K562 (cell line): ENCODE data around the gene TUT4. TPM values are rescaled to one million over a fixed set of nuclear protein-coding genes. Genes with fewer than 3 reads are reported as not detected.

Source experiments
- HDAC3 ChIP-seq: fragments of 450-650 bp; IDR thresholded peaks from 2 replicates; pipeline ENCODE4 v1.6.1; 2018; ENCODE audit warnings: borderline replicate concordance, mild to moderate bottlenecking, moderate library complexity; ENCODE audit not compliant: partially characterized antibody
- SAFB2 ChIP-seq: fragments of 200-400 bp; formaldehyde crosslinking; IDR thresholded peaks from 2 replicates; pipeline ENCODE4 v1.6.1; 2018; ENCODE audit warnings: borderline replicate concordance, low read length, low read depth, moderate library complexity; ENCODE audit not compliant: severe bottlenecking
- ZSCAN29 ChIP-seq: fragments of 450-650 bp; IDR thresholded peaks from 2 replicates; pipeline ENCODE4 v1.6.1; 2017
- polyA plus RNA-seq, 8 experiments: library from polyadenylated mRNA; depleted of rRNA in 4 of 8; stranded (reverse) in 5 of 8; unstranded in 3 of 8; fragments of >200 nt; fragmentation: Nextera tagmentation in 2 of 8; fragmentation: Illumina TruSeq in 1 of 8; extraction: Ambion mirVana in 2 of 8; extraction: Trizol in 1 of 8; gene quantifications; 2 replicates each; pipeline versions ENCODE4 v1.2.1 to v1.2.3, GENCODE V29; 2011 to 2014; ENCODE audit warnings: inconsistent platforms in 1 of 8, missing spikeins in 1 of 8
- total RNA-seq, 7 experiments: library from RNA; depleted of rRNA in 6 of 7; stranded (reverse); fragments of >200 nt in 6 of 7; fragmentation: Illumina TruSeq in 2 of 7; extraction: Trizol in 2 of 7; gene quantifications; 2 replicates each; pipeline versions ENCODE4 v1.2.1 to v1.2.3, GENCODE V29; 2011 to 2021; ENCODE audit warnings: low replicate concordance in 1 of 7
- TF ChIP-seq, protein P1 (sequence below): IDR thresholded peaks from 2 replicates; pipeline ENCODE4 v1.6.1; 2014; ENCODE audit warnings: antibody characterized with exemption
- TF ChIP-seq, protein P2 (sequence below): fragments of 450-650 bp; formaldehyde crosslinking; IDR thresholded peaks from 2 replicates; pipeline ENCODE4 v1.4.0; 2022; ENCODE audit warnings: missing genetic modification characterization
- TF ChIP-seq, protein P3 (sequence below): sonication (generic); formaldehyde crosslinking; IDR thresholded peaks from 2 replicates; pipeline ENCODE4 v1.5.0; 2020; ENCODE audit warnings: missing genetic modification reagents
- TF ChIP-seq, protein P4 (sequence below), 2 experiments: fragments of 450-650 bp; conservative IDR thresholded peaks; 2 replicates each; pipeline ENCODE4 v1.6.1; 2017; ENCODE audit warnings: mild to moderate bottlenecking in 2 of 2, moderate library complexity in 2 of 2
- TF ChIP-seq, protein P5 (sequence below): fragments of 450-650 bp; IDR thresholded peaks from 2 replicates; pipeline ENCODE4 v1.6.1; 2016; ENCODE audit warnings: mild to moderate bottlenecking, moderate library complexity

Gene TUT4
- total and polyA plus RNA-seq, 9 of the 15 experiments (the other 6 are each of a cell fraction or from before 2014, with no cell fraction given), result 15.8 to 53.5 (median 36.7) TPM

DNA sequence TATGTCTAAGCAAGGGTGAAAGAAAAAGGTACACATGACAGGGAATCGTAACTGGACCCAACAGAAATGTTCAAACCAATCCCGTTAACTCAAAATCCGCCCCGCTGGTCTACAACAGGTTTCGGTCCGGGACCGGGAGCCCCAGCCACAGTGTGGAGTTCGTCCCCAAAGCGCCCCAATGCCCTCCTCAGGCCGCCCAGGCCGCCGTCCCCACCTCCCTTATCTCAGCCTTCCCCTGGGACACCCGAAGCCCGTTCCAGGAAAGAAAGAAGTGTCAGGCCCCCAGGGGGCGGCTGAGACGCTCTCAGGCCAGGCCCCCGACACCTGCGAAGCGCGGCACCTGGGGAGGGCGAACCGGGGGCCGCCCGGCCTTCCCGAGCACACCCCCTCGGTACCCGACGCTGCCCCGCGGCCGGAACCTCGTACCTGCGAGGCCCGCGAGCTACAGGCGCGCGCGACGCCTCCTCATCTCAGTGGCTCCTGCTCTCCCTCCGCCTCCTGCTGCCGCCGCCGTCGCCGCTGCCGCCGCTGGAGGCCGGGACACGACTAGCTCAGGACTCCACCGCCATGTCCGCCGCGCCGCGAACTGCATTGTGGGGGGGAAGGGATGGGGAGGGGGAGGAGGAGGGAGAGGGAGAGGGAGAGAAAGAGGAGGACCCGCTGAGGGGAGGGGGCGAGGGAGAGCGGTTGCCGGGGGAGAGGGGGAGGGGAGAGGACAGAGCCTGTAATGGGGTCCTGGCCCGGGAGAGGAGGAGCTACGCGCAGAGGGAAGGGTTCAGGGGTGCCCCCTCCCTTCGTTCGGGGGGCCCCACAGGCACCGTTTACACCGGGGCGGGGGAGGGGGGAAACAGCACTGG lies at the start of gene TUT4 (continued):
- TF ChIP-seq, protein P1, sequence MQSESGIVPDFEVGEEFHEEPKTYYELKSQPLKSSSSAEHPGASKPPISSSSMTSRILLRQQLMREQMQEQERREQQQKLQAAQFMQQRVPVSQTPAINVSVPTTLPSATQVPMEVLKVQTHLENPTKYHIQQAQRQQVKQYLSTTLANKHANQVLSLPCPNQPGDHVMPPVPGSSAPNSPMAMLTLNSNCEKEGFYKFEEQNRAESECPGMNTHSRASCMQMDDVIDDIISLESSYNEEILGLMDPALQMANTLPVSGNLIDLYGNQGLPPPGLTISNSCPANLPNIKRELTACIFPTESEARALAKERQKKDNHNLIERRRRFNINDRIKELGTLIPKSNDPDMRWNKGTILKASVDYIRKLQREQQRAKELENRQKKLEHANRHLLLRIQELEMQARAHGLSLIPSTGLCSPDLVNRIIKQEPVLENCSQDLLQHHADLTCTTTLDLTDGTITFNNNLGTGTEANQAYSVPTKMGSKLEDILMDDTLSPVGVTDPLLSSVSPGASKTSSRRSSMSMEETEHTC, result no peak
- TF ChIP-seq, protein P2, sequence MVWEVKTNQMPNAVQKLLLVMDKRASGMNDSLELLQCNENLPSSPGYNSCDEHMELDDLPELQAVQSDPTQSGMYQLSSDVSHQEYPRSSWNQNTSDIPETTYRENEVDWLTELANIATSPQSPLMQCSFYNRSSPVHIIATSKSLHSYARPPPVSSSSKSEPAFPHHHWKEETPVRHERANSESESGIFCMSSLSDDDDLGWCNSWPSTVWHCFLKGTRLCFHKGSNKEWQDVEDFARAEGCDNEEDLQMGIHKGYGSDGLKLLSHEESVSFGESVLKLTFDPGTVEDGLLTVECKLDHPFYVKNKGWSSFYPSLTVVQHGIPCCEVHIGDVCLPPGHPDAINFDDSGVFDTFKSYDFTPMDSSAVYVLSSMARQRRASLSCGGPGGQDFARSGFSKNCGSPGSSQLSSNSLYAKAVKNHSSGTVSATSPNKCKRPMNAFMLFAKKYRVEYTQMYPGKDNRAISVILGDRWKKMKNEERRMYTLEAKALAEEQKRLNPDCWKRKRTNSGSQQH (CRISPR knock-in tag), result no peak
- TF ChIP-seq ZSCAN29, result 0 out of 2 replicates have a peak, but pooled peaks have one; percentile 25
- TF ChIP-seq HDAC3, result peak; percentile 39
- TF ChIP-seq, protein P3, sequence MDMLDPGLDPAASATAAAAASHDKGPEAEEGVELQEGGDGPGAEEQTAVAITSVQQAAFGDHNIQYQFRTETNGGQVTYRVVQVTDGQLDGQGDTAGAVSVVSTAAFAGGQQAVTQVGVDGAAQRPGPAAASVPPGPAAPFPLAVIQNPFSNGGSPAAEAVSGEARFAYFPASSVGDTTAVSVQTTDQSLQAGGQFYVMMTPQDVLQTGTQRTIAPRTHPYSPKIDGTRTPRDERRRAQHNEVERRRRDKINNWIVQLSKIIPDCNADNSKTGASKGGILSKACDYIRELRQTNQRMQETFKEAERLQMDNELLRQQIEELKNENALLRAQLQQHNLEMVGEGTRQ (CRISPR knock-in tag), result no peak
- TF ChIP-seq, protein P4, sequence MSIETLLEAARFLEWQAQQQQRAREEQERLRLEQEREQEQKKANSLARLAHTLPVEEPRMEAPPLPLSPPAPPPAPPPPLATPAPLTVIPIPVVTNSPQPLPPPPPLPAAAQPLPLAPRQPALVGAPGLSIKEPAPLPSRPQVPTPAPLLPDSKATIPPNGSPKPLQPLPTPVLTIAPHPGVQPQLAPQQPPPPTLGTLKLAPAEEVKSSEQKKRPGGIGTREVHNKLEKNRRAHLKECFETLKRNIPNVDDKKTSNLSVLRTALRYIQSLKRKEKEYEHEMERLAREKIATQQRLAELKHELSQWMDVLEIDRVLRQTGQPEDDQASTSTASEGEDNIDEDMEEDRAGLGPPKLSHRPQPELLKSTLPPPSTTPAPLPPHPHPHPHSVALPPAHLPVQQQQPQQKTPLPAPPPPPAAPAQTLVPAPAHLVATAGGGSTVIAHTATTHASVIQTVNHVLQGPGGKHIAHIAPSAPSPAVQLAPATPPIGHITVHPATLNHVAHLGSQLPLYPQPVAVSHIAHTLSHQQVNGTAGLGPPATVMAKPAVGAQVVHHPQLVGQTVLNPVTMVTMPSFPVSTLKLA (conservative IDR thresholded peaks at IDR 0.05), result peak; percentile 32 to 42; a peak in 2 of 4 replicates
- TF ChIP-seq, protein P5, sequence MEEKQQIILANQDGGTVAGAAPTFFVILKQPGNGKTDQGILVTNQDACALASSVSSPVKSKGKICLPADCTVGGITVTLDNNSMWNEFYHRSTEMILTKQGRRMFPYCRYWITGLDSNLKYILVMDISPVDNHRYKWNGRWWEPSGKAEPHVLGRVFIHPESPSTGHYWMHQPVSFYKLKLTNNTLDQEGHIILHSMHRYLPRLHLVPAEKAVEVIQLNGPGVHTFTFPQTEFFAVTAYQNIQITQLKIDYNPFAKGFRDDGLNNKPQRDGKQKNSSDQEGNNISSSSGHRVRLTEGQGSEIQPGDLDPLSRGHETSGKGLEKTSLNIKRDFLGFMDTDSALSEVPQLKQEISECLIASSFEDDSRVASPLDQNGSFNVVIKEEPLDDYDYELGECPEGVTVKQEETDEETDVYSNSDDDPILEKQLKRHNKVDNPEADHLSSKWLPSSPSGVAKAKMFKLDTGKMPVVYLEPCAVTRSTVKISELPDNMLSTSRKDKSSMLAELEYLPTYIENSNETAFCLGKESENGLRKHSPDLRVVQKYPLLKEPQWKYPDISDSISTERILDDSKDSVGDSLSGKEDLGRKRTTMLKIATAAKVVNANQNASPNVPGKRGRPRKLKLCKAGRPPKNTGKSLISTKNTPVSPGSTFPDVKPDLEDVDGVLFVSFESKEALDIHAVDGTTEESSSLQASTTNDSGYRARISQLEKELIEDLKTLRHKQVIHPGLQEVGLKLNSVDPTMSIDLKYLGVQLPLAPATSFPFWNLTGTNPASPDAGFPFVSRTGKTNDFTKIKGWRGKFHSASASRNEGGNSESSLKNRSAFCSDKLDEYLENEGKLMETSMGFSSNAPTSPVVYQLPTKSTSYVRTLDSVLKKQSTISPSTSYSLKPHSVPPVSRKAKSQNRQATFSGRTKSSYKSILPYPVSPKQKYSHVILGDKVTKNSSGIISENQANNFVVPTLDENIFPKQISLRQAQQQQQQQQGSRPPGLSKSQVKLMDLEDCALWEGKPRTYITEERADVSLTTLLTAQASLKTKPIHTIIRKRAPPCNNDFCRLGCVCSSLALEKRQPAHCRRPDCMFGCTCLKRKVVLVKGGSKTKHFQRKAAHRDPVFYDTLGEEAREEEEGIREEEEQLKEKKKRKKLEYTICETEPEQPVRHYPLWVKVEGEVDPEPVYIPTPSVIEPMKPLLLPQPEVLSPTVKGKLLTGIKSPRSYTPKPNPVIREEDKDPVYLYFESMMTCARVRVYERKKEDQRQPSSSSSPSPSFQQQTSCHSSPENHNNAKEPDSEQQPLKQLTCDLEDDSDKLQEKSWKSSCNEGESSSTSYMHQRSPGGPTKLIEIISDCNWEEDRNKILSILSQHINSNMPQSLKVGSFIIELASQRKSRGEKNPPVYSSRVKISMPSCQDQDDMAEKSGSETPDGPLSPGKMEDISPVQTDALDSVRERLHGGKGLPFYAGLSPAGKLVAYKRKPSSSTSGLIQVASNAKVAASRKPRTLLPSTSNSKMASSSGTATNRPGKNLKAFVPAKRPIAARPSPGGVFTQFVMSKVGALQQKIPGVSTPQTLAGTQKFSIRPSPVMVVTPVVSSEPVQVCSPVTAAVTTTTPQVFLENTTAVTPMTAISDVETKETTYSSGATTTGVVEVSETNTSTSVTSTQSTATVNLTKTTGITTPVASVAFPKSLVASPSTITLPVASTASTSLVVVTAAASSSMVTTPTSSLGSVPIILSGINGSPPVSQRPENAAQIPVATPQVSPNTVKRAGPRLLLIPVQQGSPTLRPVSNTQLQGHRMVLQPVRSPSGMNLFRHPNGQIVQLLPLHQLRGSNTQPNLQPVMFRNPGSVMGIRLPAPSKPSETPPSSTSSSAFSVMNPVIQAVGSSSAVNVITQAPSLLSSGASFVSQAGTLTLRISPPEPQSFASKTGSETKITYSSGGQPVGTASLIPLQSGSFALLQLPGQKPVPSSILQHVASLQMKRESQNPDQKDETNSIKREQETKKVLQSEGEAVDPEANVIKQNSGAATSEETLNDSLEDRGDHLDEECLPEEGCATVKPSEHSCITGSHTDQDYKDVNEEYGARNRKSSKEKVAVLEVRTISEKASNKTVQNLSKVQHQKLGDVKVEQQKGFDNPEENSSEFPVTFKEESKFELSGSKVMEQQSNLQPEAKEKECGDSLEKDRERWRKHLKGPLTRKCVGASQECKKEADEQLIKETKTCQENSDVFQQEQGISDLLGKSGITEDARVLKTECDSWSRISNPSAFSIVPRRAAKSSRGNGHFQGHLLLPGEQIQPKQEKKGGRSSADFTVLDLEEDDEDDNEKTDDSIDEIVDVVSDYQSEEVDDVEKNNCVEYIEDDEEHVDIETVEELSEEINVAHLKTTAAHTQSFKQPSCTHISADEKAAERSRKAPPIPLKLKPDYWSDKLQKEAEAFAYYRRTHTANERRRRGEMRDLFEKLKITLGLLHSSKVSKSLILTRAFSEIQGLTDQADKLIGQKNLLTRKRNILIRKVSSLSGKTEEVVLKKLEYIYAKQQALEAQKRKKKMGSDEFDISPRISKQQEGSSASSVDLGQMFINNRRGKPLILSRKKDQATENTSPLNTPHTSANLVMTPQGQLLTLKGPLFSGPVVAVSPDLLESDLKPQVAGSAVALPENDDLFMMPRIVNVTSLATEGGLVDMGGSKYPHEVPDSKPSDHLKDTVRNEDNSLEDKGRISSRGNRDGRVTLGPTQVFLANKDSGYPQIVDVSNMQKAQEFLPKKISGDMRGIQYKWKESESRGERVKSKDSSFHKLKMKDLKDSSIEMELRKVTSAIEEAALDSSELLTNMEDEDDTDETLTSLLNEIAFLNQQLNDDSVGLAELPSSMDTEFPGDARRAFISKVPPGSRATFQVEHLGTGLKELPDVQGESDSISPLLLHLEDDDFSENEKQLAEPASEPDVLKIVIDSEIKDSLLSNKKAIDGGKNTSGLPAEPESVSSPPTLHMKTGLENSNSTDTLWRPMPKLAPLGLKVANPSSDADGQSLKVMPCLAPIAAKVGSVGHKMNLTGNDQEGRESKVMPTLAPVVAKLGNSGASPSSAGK, result peak; percentile 94
- TF ChIP-seq SAFB2, result no peak
